ENCODE results near the gene MKLN1.

MKLN1 gene

DNA sequence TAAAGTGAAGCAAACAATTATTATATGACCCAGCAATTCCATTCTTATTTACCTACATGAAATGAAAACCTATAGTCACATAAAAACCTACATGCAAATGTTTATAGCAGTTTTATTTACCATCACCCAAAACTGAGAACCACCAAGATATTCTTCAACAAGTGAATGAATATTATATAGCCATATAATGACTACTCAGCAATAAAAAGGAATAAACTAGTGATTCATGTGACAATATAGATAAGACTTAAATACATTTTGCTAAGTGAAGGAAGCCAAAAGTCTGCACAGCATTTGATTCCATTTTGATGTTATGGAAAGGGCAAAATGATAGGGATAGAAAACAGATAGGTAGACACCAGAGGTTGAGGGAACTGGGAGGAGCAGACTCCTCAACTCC lies 197.0 kb downstream of the MKLN1 start:
- no peak for TF ChIP-seq ESRRG (CRISPR knock-in tag; IDR thresholded peaks at IDR 0.05)
- TF ChIP-seq CREB5 (CRISPR knock-in tag; IDR thresholded peaks at IDR 0.05; ENCODE audit: low read depth), result no peak
- TF ChIP-seq GLIS3 (CRISPR knock-in tag; IDR thresholded peaks at IDR 0.05), result no peak
- no peak for TF ChIP-seq ARNTL (CRISPR knock-in tag; IDR thresholded peaks at IDR 0.05; ENCODE audit: borderline replicate concordance, low read depth)
- TF ChIP-seq BACH2 (CRISPR knock-in tag; IDR thresholded peaks at IDR 0.05; ENCODE audit: borderline replicate concordance), result no peak
- TF ChIP-seq, protein P1, sequence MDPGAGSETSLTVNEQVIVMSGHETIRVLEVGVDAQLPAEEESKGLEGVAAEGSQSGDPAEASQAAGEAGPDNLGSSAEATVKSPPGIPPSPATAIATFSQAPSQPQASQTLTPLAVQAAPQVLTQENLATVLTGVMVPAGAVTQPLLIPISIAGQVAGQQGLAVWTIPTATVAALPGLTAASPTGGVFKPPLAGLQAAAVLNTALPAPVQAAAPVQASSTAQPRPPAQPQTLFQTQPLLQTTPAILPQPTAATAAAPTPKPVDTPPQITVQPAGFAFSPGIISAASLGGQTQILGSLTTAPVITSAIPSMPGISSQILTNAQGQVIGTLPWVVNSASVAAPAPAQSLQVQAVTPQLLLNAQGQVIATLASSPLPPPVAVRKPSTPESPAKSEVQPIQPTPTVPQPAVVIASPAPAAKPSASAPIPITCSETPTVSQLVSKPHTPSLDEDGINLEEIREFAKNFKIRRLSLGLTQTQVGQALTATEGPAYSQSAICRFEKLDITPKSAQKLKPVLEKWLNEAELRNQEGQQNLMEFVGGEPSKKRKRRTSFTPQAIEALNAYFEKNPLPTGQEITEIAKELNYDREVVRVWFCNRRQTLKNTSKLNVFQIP (CRISPR knock-in tag; IDR thresholded peaks at IDR 0.05; ENCODE audit: borderline replicate concordance, low read depth), result no peak
- no peak for TF ChIP-seq PATZ1 (CRISPR knock-in tag; IDR thresholded peaks at IDR 0.05; ENCODE audit: borderline replicate concordance)
- no peak for TF ChIP-seq TOX (CRISPR knock-in tag; IDR thresholded peaks at IDR 0.05; ENCODE audit: borderline replicate concordance)
- TF ChIP-seq ZNF8 (CRISPR knock-in tag; IDR thresholded peaks at IDR 0.05), result no peak
- TF ChIP-seq ZNF565 (CRISPR knock-in tag; conservative IDR thresholded peaks at IDR 0.05; ENCODE audit: low read depth), result no peak
- TF ChIP-seq, protein P2, sequence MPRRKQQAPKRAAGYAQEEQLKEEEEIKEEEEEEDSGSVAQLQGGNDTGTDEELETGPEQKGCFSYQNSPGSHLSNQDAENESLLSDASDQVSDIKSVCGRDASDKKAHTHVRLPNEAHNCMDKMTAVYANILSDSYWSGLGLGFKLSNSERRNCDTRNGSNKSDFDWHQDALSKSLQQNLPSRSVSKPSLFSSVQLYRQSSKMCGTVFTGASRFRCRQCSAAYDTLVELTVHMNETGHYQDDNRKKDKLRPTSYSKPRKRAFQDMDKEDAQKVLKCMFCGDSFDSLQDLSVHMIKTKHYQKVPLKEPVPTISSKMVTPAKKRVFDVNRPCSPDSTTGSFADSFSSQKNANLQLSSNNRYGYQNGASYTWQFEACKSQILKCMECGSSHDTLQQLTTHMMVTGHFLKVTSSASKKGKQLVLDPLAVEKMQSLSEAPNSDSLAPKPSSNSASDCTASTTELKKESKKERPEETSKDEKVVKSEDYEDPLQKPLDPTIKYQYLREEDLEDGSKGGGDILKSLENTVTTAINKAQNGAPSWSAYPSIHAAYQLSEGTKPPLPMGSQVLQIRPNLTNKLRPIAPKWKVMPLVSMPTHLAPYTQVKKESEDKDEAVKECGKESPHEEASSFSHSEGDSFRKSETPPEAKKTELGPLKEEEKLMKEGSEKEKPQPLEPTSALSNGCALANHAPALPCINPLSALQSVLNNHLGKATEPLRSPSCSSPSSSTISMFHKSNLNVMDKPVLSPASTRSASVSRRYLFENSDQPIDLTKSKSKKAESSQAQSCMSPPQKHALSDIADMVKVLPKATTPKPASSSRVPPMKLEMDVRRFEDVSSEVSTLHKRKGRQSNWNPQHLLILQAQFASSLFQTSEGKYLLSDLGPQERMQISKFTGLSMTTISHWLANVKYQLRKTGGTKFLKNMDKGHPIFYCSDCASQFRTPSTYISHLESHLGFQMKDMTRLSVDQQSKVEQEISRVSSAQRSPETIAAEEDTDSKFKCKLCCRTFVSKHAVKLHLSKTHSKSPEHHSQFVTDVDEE (CRISPR knock-in tag; IDR thresholded peaks at IDR 0.05), result no peak
- no peak for TF ChIP-seq ZNF70 (CRISPR knock-in tag; IDR thresholded peaks at IDR 0.05)
- no peak for TF ChIP-seq SNAI2 (CRISPR knock-in tag; IDR thresholded peaks at IDR 0.05)
- TF ChIP-seq ISL1 (CRISPR knock-in tag; IDR thresholded peaks at IDR 0.05), result no peak
- no peak for TF ChIP-seq TCF4 (CRISPR knock-in tag; IDR thresholded peaks at IDR 0.05; ENCODE audit: borderline replicate concordance)
- no peak for TF ChIP-seq PPARA (CRISPR knock-in tag; IDR thresholded peaks at IDR 0.05; ENCODE audit: borderline replicate concordance)
- no peak for TF ChIP-seq ZFP3 (CRISPR knock-in tag; IDR thresholded peaks at IDR 0.05)
- no peak for ATAC-seq

DNA sequence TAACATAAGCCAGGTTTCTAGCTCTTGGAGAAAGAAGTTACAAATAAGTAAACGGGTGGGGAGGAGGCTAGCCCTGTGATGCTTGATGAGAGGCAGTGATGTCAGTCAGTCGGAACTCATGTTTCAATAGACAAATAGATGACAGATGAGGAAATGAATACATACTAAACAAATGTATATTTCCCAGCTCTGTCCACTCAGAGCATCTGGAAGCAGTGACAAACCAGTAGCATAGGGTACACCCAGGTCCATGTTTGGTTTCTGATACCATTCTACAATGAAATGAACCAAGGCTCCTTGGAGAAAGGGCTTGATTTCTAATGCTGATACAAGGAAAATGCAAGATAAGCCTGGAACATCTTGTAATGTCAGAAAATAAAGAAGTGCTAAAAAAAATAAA lies 198.1 kb downstream of the MKLN1 start:
- no peak for ATAC-seq
- TF ChIP-seq ZNF8 (CRISPR knock-in tag; IDR thresholded peaks at IDR 0.05) (no peak), CSRNP3 (CRISPR knock-in tag; IDR thresholded peaks at IDR 0.05) (no peak), ZNF565 (CRISPR knock-in tag; conservative IDR thresholded peaks at IDR 0.05; ENCODE audit: low read depth) (no peak), ZC3H10 (CRISPR knock-in tag; IDR thresholded peaks at IDR 0.05) (no peak)

DNA sequence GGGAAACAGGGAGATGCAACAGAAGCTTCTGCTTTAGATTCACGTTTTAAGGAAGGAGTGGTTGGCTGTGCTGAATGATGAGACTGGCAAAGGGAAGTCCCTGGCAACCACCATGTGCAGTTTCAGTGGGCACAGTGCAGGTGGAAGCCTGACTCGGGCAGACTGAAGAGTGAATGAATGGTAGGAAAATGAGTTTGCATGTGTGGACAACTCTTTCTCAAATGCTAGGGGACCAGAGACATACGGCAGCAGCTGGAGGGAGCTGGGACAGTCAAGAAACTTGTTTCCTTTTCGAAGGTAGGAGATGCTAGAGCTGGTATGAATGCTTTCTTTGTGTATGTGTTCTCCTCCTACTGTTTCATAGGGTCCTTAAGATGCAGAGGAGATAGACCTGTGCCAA lies 199.8 kb downstream of the MKLN1 start:
- no peak for ATAC-seq
- TF ChIP-seq CSRNP3 (CRISPR knock-in tag; IDR thresholded peaks at IDR 0.05) (no peak), PATZ1 (CRISPR knock-in tag; IDR thresholded peaks at IDR 0.05; ENCODE audit: borderline replicate concordance) (no peak), TCF4 (CRISPR knock-in tag; IDR thresholded peaks at IDR 0.05; ENCODE audit: borderline replicate concordance) (no peak), ZFP3 (CRISPR knock-in tag; IDR thresholded peaks at IDR 0.05) (no peak), TOX (CRISPR knock-in tag; IDR thresholded peaks at IDR 0.05; ENCODE audit: borderline replicate concordance) (no peak), ZNF565 (CRISPR knock-in tag; conservative IDR thresholded peaks at IDR 0.05; ENCODE audit: low read depth) (no peak), CSDC2 (CRISPR knock-in tag; IDR thresholded peaks at IDR 0.05) (no peak), ISL1 (CRISPR knock-in tag; IDR thresholded peaks at IDR 0.05) (no peak), ZFP30 (CRISPR knock-in tag; IDR thresholded peaks at IDR 0.05) (no peak), SNAI2 (CRISPR knock-in tag; IDR thresholded peaks at IDR 0.05) (no peak), RARB (CRISPR knock-in tag; IDR thresholded peaks at IDR 0.05) (no peak)
- TF ChIP-seq, protein P2 (CRISPR knock-in tag; IDR thresholded peaks at IDR 0.05), result no peak

Data from SK-N-SH treated with all-trans-retinoic acid at 6 μM for 48 hours (cell line).